OCI-LY7 (cell line): Measurements from ENCODE around the gene INTS1. TPM values are rescaled to one million over a fixed set of nuclear protein-coding genes. Genes with fewer than 3 reads are reported as not detected.

ENCODE experiments used
- Bru-seq: library from RNA; stranded (reverse); fragments of 400-500 nt; gene quantifications from one replicate; lab custom pipeline; 2021; lab: Mats Ljungman, UMichigan
- BruChase-seq, 2 experiments: library from RNA; stranded (reverse); fragments of 400-500 nt; gene quantifications; one replicate each; lab custom pipeline; 2021; lab: Mats Ljungman, UMichigan
- BruUV-seq: library from RNA; stranded (reverse); fragments of 400-500 nt; replicated peaks from 2 replicates; lab custom pipeline; 2021; lab: Mats Ljungman, UMichigan
- CTCF ChIA-PET: fragments of 300-600 bp; sonication (Branson Sonifier 250); formaldehyde crosslinking; loops from one replicate; lab custom pipeline; 2022; ENCODE audit warnings: antibody characterized with exemption; ENCODE audit not compliant: unreplicated experiment; lab: Charles Lee
- POLR2A ChIA-PET: fragments of 300-600 bp; sonication (Branson Sonifier 250); formaldehyde crosslinking; loops from one replicate; lab custom pipeline; 2022; ENCODE audit warnings: antibody characterized with exemption; lab: Charles Lee
- DNase-seq: peaks from one replicate; pipeline ENCODE4 v3.0.0-alpha.2; 2015; ENCODE audit warnings: low spot score
- H2AFZ ChIP-seq: fragments of 200-600 bp; sonication (generic), shearing (Covaris generic); 2 replicates; pipeline ENCODE4 v1.6.1; 2014; ENCODE audit warnings: mild to moderate bottlenecking, antibody characterized with exemption, low read length, moderate library complexity
- H3K27ac ChIP-seq: fragments of 200-600 bp; sonication (generic); 2 replicates; pipeline ENCODE4 v1.5.1; 2014; ENCODE audit warnings: mixed run types, low read depth, mild to moderate bottlenecking, moderate library complexity, low read length, inconsistent platforms; ENCODE audit not compliant: poor library complexity, severe bottlenecking
- H3K36me3 ChIP-seq: fragments of 200-600 bp; sonication (generic); 2 replicates; pipeline ENCODE4 v1.6.1; 2014; ENCODE audit warnings: mild to moderate bottlenecking, antibody characterized with exemption, low read length, moderate library complexity, mixed read lengths; ENCODE audit not compliant: insufficient read depth
- H3K4me1 ChIP-seq: fragments of 200-600 bp; sonication (generic); 2 replicates; pipeline ENCODE4 v1.5.1; 2014; ENCODE audit warnings: mild to moderate bottlenecking, low read length; ENCODE audit not compliant: insufficient read depth, poor library complexity, severe bottlenecking
- H3K4me2 ChIP-seq: fragments of 200-600 bp; sonication (generic); 2 replicates; pipeline ENCODE4 v1.6.1; 2014; ENCODE audit warnings: mild to moderate bottlenecking, low read length
- H3K4me3 ChIP-seq: fragments of 200-600 bp; sonication (generic); 2 replicates; pipeline ENCODE4 v1.5.1; 2014; ENCODE audit warnings: mild to moderate bottlenecking, low read depth, low read length; ENCODE audit not compliant: poor library complexity, severe bottlenecking
- H3K79me2 ChIP-seq: fragments of 200-600 bp; sonication (generic); 2 replicates; pipeline ENCODE4 v1.6.1; 2016; ENCODE audit warnings: low read depth, mild to moderate bottlenecking, low read length, moderate library complexity, mixed read lengths; ENCODE audit not compliant: insufficient read depth
- H3K9me2 ChIP-seq: fragments of 200-600 bp; sonication (generic); 2 replicates; pipeline ENCODE4 v1.6.1; 2016; ENCODE audit warnings: mild to moderate bottlenecking, low read length, mixed read lengths; ENCODE audit not compliant: insufficient read depth
- H3K9me3 ChIP-seq: fragments of 200-600 bp; sonication (generic); 2 replicates; pipeline ENCODE4 v1.6.1; 2014; ENCODE audit warnings: mild to moderate bottlenecking, mixed run types, low read length, mixed read lengths
- H4K20me1 ChIP-seq: fragments of 200-600 bp; sonication (generic); 2 replicates; pipeline ENCODE4 v1.6.1; 2014; ENCODE audit warnings: mild to moderate bottlenecking, antibody characterized with exemption, low read length, moderate library complexity, mixed read lengths; ENCODE audit not compliant: insufficient read depth
- EZH2phosphoT487 ChIP-seq: fragments of 200-600 bp; sonication (generic); IDR thresholded peaks from 2 replicates; pipeline ENCODE4 v1.6.1; 2018; ENCODE audit warnings: low read depth, borderline replicate concordance, mild to moderate bottlenecking, mixed run types, antibody characterized with exemption, low read length, moderate library complexity, mixed read lengths
- intact Hi-C: fragments of 100-400 bp; cut with micrococcal nuclease; formaldehyde crosslinking; loops from one replicate; pipeline ENCODE4 v1.10.0; 2022; ENCODE audit not compliant: unreplicated experiment
- long read RNA-seq: library from polyadenylated mRNA; stranded (forward); transcript quantifications from one replicate; pipeline ENCODE4 v2.0.0, GENCODE V29; 2022
- total RNA-seq, 2 experiments: library from RNA; depleted of rRNA in 1 of 2; stranded (reverse); fragments of >200 nt in 1 of 2; shearing (Covaris generic) in 1 of 2; gene quantifications; 2 replicates each; pipeline ENCODE4 v1.2.3, GENCODE V29; 2014 to 2022
- TF ChIP-seq, protein P1 (sequence below): fragments of 200-600 bp; sonication (generic); conservative IDR thresholded peaks from 2 replicates; pipeline ENCODE4 v1.5.1; 2014; ENCODE audit warnings: mild to moderate bottlenecking, antibody characterized with exemption, low read length, moderate library complexity, mixed read lengths

Gene INTS1, protein sequence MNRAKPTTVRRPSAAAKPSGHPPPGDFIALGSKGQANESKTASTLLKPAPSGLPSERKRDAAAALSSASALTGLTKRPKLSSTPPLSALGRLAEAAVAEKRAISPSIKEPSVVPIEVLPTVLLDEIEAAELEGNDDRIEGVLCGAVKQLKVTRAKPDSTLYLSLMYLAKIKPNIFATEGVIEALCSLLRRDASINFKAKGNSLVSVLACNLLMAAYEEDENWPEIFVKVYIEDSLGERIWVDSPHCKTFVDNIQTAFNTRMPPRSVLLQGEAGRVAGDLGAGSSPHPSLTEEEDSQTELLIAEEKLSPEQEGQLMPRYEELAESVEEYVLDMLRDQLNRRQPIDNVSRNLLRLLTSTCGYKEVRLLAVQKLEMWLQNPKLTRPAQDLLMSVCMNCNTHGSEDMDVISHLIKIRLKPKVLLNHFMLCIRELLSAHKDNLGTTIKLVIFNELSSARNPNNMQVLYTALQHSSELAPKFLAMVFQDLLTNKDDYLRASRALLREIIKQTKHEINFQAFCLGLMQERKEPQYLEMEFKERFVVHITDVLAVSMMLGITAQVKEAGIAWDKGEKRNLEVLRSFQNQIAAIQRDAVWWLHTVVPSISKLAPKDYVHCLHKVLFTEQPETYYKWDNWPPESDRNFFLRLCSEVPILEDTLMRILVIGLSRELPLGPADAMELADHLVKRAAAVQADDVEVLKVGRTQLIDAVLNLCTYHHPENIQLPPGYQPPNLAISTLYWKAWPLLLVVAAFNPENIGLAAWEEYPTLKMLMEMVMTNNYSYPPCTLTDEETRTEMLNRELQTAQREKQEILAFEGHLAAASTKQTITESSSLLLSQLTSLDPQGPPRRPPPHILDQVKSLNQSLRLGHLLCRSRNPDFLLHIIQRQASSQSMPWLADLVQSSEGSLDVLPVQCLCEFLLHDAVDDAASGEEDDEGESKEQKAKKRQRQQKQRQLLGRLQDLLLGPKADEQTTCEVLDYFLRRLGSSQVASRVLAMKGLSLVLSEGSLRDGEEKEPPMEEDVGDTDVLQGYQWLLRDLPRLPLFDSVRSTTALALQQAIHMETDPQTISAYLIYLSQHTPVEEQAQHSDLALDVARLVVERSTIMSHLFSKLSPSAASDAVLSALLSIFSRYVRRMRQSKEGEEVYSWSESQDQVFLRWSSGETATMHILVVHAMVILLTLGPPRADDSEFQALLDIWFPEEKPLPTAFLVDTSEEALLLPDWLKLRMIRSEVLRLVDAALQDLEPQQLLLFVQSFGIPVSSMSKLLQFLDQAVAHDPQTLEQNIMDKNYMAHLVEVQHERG (N-terminal part only)
- 61.5 and 83.6 TPM in 2 replicates for total RNA-seq (2014; rRNA removed; shearing (Covaris generic))
- 187 and 188 TPM in 2 replicates for total RNA-seq (2022)
- percentile 61 among the genes with signal in this experiment for Bru-seq, nascent RNA
- percentile 83 among the genes with signal in this experiment for BruChase-seq, experiment 1, labeled RNA remaining after a 6-hour chase
- percentile 73 among the genes with signal in this experiment for BruChase-seq, experiment 2, labeled RNA remaining after a 2-hour chase
- long read RNA-seq, full-length matches to known transcripts, result 23 of 164 reads
- long read RNA-seq, partial matches to known transcripts, result 89 of 164 reads
- long read RNA-seq, other reads (novel, unspliced or antisense), result 52 of 164 reads

DNA sequence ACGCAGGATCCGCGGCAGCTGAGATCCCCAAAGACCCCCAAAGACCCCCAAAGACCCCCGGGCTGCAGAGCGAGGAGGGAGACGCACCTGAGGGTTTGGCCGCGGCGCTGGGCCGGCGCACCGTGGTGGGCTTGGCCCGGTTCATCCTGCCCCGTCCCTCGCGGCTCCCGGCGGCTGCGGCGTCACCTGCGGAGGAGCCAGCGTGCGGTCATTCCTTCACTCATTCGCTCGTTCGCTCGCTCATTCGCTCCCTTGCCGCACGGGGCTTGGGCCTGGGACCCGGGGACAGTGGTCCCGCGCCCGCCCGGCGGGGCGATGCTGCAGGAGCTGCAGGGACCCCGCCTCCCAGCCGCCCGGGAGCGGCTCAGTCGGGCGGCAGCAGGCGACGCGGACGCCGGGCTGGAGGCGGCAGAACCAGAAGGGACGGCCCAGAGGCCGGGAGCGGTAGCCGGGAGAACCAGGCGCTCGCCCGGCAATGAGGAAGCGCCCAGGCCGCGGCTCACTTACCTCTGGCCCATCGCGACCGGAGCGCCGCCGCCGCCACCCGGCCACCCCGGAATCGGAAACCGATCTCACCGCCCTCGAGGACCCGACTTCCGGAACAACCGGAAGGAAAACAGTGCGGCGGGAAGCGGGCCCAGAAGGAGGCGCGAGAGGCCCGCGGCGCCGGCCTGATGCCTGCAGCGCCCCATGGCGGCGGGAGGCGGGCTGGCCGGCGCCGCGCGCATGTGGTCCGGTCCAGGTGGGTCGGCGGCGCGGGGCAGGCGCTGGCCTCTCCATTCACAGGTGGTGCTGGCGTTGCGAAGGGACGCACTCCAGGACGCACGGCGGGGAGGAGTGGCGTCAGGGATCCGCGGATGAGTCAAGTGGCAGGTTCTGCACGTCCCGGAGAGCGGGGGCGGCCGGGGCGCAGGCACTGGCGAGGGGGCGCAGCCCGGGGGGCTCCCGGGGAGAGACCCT, at the start of gene INTS1:
Gene INTS1, minus strand, starts transcription at position 574 of the 960 bp plus-strand sequence. Its CDS starts 429 bp downstream, at position 145.
- ChIA-PET CTCF (no interaction called here), POLR2A (interaction anchor here (0.7 to 1.7 kb wide), 2 partner anchors 10 to 1339 kb away, joined by 4 to 8 read pairs; no protein-coding TSS in a partner anchor)
- H3K9me2 ChIP-seq, result no peaks in the 10 kb centered on the region
- H3K79me2 ChIP-seq, result peaks cover 35% of the 10 kb centered on the region
- BruUV-seq, result TSS peak; percentile 44
- H3K4me3 ChIP-seq, result peak within 1 kb of the TSS; percentile 100
- peak within 1 kb of the TSS; percentile 90 for H3K27ac ChIP-seq
- H2AFZ ChIP-seq, result no peak within 1 kb of the TSS
- H3K4me2 ChIP-seq, result peak within 1 kb of the TSS; percentile 96
- peaks cover 48% of the 10 kb centered on the region for H3K4me1 ChIP-seq
- H4K20me1 ChIP-seq, result peaks cover 5% of the 10 kb centered on the region; the same call in 1 of the 2 replicates
- DNase-seq, result peak; percentile 94
- TF ChIP-seq, protein P1, sequence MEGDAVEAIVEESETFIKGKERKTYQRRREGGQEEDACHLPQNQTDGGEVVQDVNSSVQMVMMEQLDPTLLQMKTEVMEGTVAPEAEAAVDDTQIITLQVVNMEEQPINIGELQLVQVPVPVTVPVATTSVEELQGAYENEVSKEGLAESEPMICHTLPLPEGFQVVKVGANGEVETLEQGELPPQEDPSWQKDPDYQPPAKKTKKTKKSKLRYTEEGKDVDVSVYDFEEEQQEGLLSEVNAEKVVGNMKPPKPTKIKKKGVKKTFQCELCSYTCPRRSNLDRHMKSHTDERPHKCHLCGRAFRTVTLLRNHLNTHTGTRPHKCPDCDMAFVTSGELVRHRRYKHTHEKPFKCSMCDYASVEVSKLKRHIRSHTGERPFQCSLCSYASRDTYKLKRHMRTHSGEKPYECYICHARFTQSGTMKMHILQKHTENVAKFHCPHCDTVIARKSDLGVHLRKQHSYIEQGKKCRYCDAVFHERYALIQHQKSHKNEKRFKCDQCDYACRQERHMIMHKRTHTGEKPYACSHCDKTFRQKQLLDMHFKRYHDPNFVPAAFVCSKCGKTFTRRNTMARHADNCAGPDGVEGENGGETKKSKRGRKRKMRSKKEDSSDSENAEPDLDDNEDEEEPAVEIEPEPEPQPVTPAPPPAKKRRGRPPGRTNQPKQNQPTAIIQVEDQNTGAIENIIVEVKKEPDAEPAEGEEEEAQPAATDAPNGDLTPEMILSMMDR, result peak; percentile 84
- no peak for TF ChIP-seq EZH2phosphoT487
- no peaks in the 10 kb centered on the region for H3K9me3 ChIP-seq
- peaks cover 44% of the 10 kb centered on the region for H3K36me3 ChIP-seq
- intact Hi-C loops, result loop anchor here (1.0 to 2.0 kb wide), 2 partner anchors 27 to 66 kb away; partner anchors contain the start of genes MAFK and PSMG3

DNA sequence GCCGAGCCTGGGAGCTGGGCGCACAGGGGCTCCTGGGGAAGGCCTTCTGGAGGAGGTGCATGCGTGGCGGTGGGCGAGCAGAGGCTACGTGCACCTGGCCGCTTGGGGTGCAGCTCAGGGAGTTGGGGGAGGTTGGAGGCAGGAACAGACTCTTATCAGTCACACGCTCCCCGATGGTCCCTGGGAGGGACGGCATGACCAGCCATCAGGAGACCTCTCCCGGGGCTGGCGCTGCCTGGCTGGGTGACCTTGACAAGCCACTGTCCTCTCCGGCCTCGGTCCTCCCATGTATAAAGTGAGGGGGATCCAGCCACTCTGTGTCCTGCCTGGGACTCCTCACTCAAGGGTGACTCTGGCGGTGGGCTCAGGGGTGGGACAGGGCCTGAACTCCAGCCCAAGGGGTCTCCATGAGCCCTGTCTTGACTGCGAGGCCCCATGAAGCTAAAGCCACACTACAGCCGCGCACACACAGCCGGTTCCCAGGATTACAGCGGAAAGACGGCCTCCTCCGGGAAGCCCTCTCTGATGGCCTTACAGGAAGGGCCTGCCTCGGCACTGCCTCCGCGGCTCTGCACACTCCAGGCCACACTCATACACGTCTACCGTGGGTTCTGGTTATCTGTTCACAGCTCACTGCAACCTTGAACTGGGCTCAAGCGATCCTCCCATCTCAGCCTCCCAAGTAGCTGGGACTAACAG, 49.5 kb upstream of the INTS1 start:
- H3K4me1 ChIP-seq, result peaks cover 6% of the 10 kb centered on the region
- no peak for TF ChIP-seq EZH2phosphoT487
- TF ChIP-seq, protein P1, result no peak
- no peak overlapping the region for H3K4me2 ChIP-seq
- H3K27ac ChIP-seq, result no peak overlapping the region
- POLR2A ChIA-PET, result no interaction called here
- no peak overlapping the region for H3K4me3 ChIP-seq
- no peaks in the 10 kb centered on the region for H3K36me3 ChIP-seq
- H3K9me2 ChIP-seq, result no peaks in the 10 kb centered on the region
- H3K79me2 ChIP-seq, result no peaks in the 10 kb centered on the region
- no TSS peak for BruUV-seq
- CTCF ChIA-PET, result no interaction called here
- H3K9me3 ChIP-seq, result no peaks in the 10 kb centered on the region
- DNase-seq, result no peak
- H4K20me1 ChIP-seq, result no peaks in the 10 kb centered on the region
- no peak overlapping the region for H2AFZ ChIP-seq
- intact Hi-C loops, result no loop called here
